ENCODE measurements around the gene RTL1. TPM values are rescaled to one million over a fixed set of nuclear protein-coding genes. Genes with fewer than 3 reads are reported as not detected.

RTL1 gene
- total RNA-seq (not detected), polyA plus RNA-seq (not detected)

DNA sequence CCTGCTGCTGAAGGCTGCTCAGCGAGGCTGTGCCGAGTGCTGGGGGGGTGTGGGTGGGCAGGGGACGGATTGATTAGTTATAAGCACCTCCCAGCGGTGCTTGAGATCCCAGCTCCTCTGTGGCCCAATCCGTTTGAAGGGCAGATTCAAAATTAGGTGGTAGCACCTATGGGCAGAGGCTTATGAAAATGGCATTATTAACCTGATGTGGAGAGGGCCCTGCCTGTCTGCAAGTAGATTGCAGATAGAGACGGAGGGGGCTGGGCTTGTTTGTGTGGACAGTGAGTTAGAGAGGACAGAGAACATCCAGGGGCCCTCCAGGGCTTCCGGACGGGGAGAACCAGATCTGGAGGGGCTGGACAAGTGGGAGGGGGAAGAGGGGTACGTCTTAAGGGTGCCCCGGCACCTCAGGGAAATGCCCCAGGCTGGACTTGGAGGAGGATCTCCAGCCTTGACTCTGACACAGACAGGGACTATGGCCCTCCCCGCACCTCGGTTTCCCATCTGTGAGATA lies at the start of gene RTL1:
TSS of gene RTL1 (minus strand) at position 51 of the 514 bp plus-strand sequence. CDS start 18,934 bp downstream, outside the sequence.
- no peak for ATAC-seq (ENCODE audit: low read depth in 2 of 2)
- Histone ChIP-seq H3K27ac (ENCODE audit: insufficient read depth, low read length, poor library complexity, severe bottlenecking) (no peak within 1 kb of the TSS), H3K4me3 (ENCODE audit: low read depth, low read length) (no peak within 1 kb of the TSS), H3K9me3 (ENCODE audit: control insufficient read depth in 2 of 2, low read length in 2 of 2) (no peaks in the 10 kb centered on the region), H3K27me3 (ENCODE audit: control insufficient read depth, insufficient read depth, low read length) (no peaks in the 10 kb centered on the region), H3K36me3 (ENCODE audit: control insufficient read depth, insufficient read depth, low read length) (no peaks in the 10 kb centered on the region), H3K4me1 (ENCODE audit: control insufficient read depth, insufficient read depth, low read length, poor library complexity, severe bottlenecking) (no peaks in the 10 kb centered on the region)
- H3K36me3 Mint-ChIP-seq: no peaks in the 10 kb centered on the region
- no peak within 1 kb of the TSS for H3K27ac Mint-ChIP-seq
- peaks cover 50% of the 10 kb centered on the region for H3K27me3 Mint-ChIP-seq
- peaks cover 0 to 3% (median 0%) of the 10 kb centered on the region in 7 donors for H3K9me3 Mint-ChIP-seq
- H3K4me3 Mint-ChIP-seq: no peak within 1 kb of the TSS
- H3K4me1 Mint-ChIP-seq: no peaks in the 10 kb centered on the region
- no peak for DNase-seq

DNA sequence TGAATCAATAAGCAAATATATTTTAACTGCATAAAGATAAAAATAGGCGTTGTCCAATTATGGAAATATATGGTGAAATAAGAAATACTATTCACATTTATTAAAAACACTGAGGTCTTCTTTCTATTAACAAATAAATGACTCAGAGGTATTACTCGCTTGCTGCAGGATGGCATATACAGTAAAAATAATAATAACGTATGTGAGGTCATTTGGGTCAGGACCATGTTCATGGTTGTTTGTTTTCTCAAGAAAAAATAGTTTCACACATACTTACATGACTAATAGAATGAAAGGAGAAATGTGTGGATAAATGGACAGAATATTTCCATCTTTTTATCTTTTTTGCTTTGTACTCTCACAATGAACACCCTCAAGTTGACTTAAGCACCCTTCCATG lies 46.5 kb upstream of the RTL1 start:
- Histone ChIP-seq H3K4me1 (ENCODE audit: control insufficient read depth, insufficient read depth, low read length, poor library complexity, severe bottlenecking) (no peaks in the 10 kb centered on the region), H3K4me3 (ENCODE audit: low read depth, low read length) (no peak overlapping the region), H3K27me3 (ENCODE audit: control insufficient read depth, insufficient read depth, low read length) (no peaks in the 10 kb centered on the region), H3K9me3 (ENCODE audit: control insufficient read depth in 2 of 2, low read length in 2 of 2) (no peaks in the 10 kb centered on the region), H3K36me3 (ENCODE audit: control insufficient read depth, insufficient read depth, low read length) (no peaks in the 10 kb centered on the region), H3K27ac (ENCODE audit: insufficient read depth, low read length, poor library complexity, severe bottlenecking) (no peak overlapping the region)
- no peaks in the 10 kb centered on the region for H3K36me3 Mint-ChIP-seq
- no peaks in the 10 kb centered on the region for H3K4me1 Mint-ChIP-seq
- no peak for ATAC-seq (ENCODE audit: low read depth in 2 of 2)
- no peaks in the 10 kb centered on the region for H3K9me3 Mint-ChIP-seq
- no peak overlapping the region for H3K4me3 Mint-ChIP-seq
- peaks cover 11% of the 10 kb centered on the region for H3K27me3 Mint-ChIP-seq
- no peak for DNase-seq
- H3K27ac Mint-ChIP-seq: no peak overlapping the region

- Mint-ChIP-seq H3K27me3 (peaks cover 15% of the 10 kb centered on the region), H3K4me1 (peaks cover 0 to 2% (median 0%) of the 10 kb centered on the region in 4 donors), H3K27ac (no peak overlapping the region), H3K4me3 (no peak overlapping the region), H3K36me3 (no peaks in the 10 kb centered on the region), H3K9me3 (peaks cover 0 to 2% (median 0%) of the 10 kb centered on the region in 7 donors)
- DNase-seq (peak in 1 of 3 donors; percentile 1), ATAC-seq (ENCODE audit: low read depth in 2 of 2) (no peak)
- H3K36me3 ChIP-seq (ENCODE audit: control insufficient read depth, insufficient read depth, low read length): no peaks in the 10 kb centered on the region
- H3K4me3 ChIP-seq (ENCODE audit: low read depth, low read length): no peak overlapping the region
- no peaks in the 10 kb centered on the region for H3K27me3 ChIP-seq (ENCODE audit: control insufficient read depth, insufficient read depth, low read length)
- no peaks in the 10 kb centered on the region for H3K4me1 ChIP-seq (ENCODE audit: control insufficient read depth, insufficient read depth, low read length, poor library complexity, severe bottlenecking)
- no peaks in the 10 kb centered on the region for H3K9me3 ChIP-seq (ENCODE audit: control insufficient read depth in 2 of 2, low read length in 2 of 2)
- H3K27ac ChIP-seq (ENCODE audit: insufficient read depth, low read length, poor library complexity, severe bottlenecking): no peak overlapping the region
These were observed 40.5 kb upstream of the RTL1 start for GRCh38 chr14:100944052-100944451.

DNA sequence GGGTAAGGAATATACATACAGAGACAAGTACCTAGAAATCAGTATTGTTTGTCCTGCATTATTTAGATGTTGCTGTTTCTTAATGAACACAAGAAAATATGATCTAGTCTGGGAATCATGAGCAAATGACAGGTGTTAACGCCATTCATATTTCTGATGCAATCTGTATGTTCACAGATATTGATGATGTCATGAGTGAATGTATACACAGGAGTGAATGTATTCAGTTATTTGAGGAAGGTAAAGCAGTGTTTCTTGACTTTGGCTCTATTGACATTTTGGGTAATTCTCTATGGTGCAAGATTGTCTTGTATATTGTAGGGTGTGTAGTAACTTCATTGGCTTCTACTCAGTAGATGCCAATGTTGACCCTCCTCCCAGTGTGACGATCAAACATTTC lies 26.7 kb upstream of the RTL1 start:
- H3K27me3 Mint-ChIP-seq: no peaks in the 10 kb centered on the region
- Histone ChIP-seq H3K27me3 (ENCODE audit: control insufficient read depth, insufficient read depth, low read length) (peaks cover 1% of the 10 kb centered on the region), H3K27ac (ENCODE audit: insufficient read depth, low read length, poor library complexity, severe bottlenecking) (no peak overlapping the region), H3K4me1 (ENCODE audit: control insufficient read depth, insufficient read depth, low read length, poor library complexity, severe bottlenecking) (no peaks in the 10 kb centered on the region), H3K36me3 (ENCODE audit: control insufficient read depth, insufficient read depth, low read length) (no peaks in the 10 kb centered on the region), H3K9me3 (ENCODE audit: control insufficient read depth in 2 of 2, low read length in 2 of 2) (no peaks in the 10 kb centered on the region), H3K4me3 (ENCODE audit: low read depth, low read length) (no peak overlapping the region)
- no peak overlapping the region for H3K4me3 Mint-ChIP-seq
- ATAC-seq (ENCODE audit: low read depth in 2 of 2) (no peak), DNase-seq (no peak)
- peaks cover 0 to 23% (median 5%) of the 10 kb centered on the region in 7 donors for H3K9me3 Mint-ChIP-seq
- H3K36me3 Mint-ChIP-seq: no peaks in the 10 kb centered on the region
- no peak overlapping the region for H3K27ac Mint-ChIP-seq
- H3K4me1 Mint-ChIP-seq: no peaks in the 10 kb centered on the region

GRCh38 chr14:100915560-100915959 lies 12.0 kb upstream of the RTL1 start:
- Histone ChIP-seq H3K4me1 (ENCODE audit: control insufficient read depth, insufficient read depth, low read length, poor library complexity, severe bottlenecking) (no peaks in the 10 kb centered on the region), H3K27ac (ENCODE audit: insufficient read depth, low read length, poor library complexity, severe bottlenecking) (no peak overlapping the region), H3K27me3 (ENCODE audit: control insufficient read depth, insufficient read depth, low read length) (peaks cover 3% of the 10 kb centered on the region), H3K4me3 (ENCODE audit: low read depth, low read length) (no peak overlapping the region), H3K9me3 (ENCODE audit: control insufficient read depth in 2 of 2, low read length in 2 of 2) (no peaks in the 10 kb centered on the region), H3K36me3 (ENCODE audit: control insufficient read depth, insufficient read depth, low read length) (no peaks in the 10 kb centered on the region)
- H3K9me3 Mint-ChIP-seq: no peaks in the 10 kb centered on the region
- no peak overlapping the region for H3K27ac Mint-ChIP-seq
- H3K27me3 Mint-ChIP-seq: peaks cover 7% of the 10 kb centered on the region
- DNase-seq (no peak), ATAC-seq (ENCODE audit: low read depth in 2 of 2) (no peak)
- H3K36me3 Mint-ChIP-seq: no peaks in the 10 kb centered on the region
- no peak overlapping the region for H3K4me3 Mint-ChIP-seq
- H3K4me1 Mint-ChIP-seq: no peaks in the 10 kb centered on the region

GRCh38 chr14:100914597-100915021 lies 11.1 kb upstream of the RTL1 start:
- Histone ChIP-seq H3K27me3 (ENCODE audit: control insufficient read depth, insufficient read depth, low read length) (peaks cover 3% of the 10 kb centered on the region), H3K4me3 (ENCODE audit: low read depth, low read length) (no peak overlapping the region), H3K36me3 (ENCODE audit: control insufficient read depth, insufficient read depth, low read length) (no peaks in the 10 kb centered on the region), H3K4me1 (ENCODE audit: control insufficient read depth, insufficient read depth, low read length, poor library complexity, severe bottlenecking) (no peaks in the 10 kb centered on the region), H3K27ac (ENCODE audit: insufficient read depth, low read length, poor library complexity, severe bottlenecking) (no peak overlapping the region), H3K9me3 (ENCODE audit: control insufficient read depth in 2 of 2, low read length in 2 of 2) (no peaks in the 10 kb centered on the region)
- Mint-ChIP-seq H3K9me3 (no peaks in the 10 kb centered on the region), H3K36me3 (no peaks in the 10 kb centered on the region), H3K4me3 (no peak overlapping the region), H3K27me3 (peaks cover 7% of the 10 kb centered on the region), H3K4me1 (no peaks in the 10 kb centered on the region), H3K27ac (no peak overlapping the region)
- no peak for ATAC-seq (ENCODE audit: low read depth in 2 of 2)
- DNase-seq: no peak

GRCh38 chr14:100911665-100912316 lies 8.3 kb upstream of the RTL1 start:
- Mint-ChIP-seq H3K4me1 (no peaks in the 10 kb centered on the region), H3K4me3 (no peak overlapping the region), H3K27me3 (peaks cover 5% of the 10 kb centered on the region), H3K27ac (no peak overlapping the region), H3K36me3 (no peaks in the 10 kb centered on the region), H3K9me3 (no peaks in the 10 kb centered on the region)
- no peak for ATAC-seq (ENCODE audit: low read depth in 2 of 2)
- DNase-seq: no peak
- no peaks in the 10 kb centered on the region for H3K9me3 ChIP-seq (ENCODE audit: control insufficient read depth in 2 of 2, low read length in 2 of 2)
- H3K36me3 ChIP-seq (ENCODE audit: control insufficient read depth, insufficient read depth, low read length): no peaks in the 10 kb centered on the region
- H3K27me3 ChIP-seq (ENCODE audit: control insufficient read depth, insufficient read depth, low read length): peaks cover 3% of the 10 kb centered on the region
- H3K27ac ChIP-seq (ENCODE audit: insufficient read depth, low read length, poor library complexity, severe bottlenecking): no peak overlapping the region
- no peaks in the 10 kb centered on the region for H3K4me1 ChIP-seq (ENCODE audit: control insufficient read depth, insufficient read depth, low read length, poor library complexity, severe bottlenecking)
- H3K4me3 ChIP-seq (ENCODE audit: low read depth, low read length): no peak overlapping the region
